Ovary (tissue), 3 donors: Measurements from ENCODE around the gene FGD2.

ENCODE experiments used
- CTCF ChIP-seq, 3 donors: fragments of 450-650 bp in 2 of 3; fragments of 200-600 bp in 1 of 3; IDR thresholded peaks; one replicate each; pipeline versions ENCODE4 v1.5.1 to v1.8.0; 2016 to 2022; ENCODE audit warnings: antibody characterized with exemption in 3 of 3, mild to moderate bottlenecking in 1 of 3
- POLR2A ChIP-seq: fragments of 450-650 bp; IDR thresholded peaks from one replicate; pipeline ENCODE4 v1.6.1; 2017; ENCODE audit warnings: antibody characterized with exemption, mild to moderate bottlenecking, moderate library complexity
- donor health status: DM: no; HTN: no; CAD: no.

GRCh38 chr6:36955671-36956445 is 49.6 kb upstream of the FGD2 start:
- no peak for TF ChIP-seq CTCF (IDR thresholded peaks at IDR 0.05)
- TF ChIP-seq POLR2A = no peak
